HEK293 (cell line): ENCODE data around the gene ABCC3.

ENCODE experiments used
- TF ChIP-seq, protein P1 (sequence below): fragments of 450-650 bp; formaldehyde crosslinking; IDR thresholded peaks from 2 replicates; pipeline ENCODE4 v1.5.1; 2016; ENCODE audit warnings: missing biosample characterization, missing genetic modification characterization
- TF ChIP-seq, protein P2 (sequence below): fragments of 450-650 bp; formaldehyde crosslinking; IDR thresholded peaks from 2 replicates; pipeline ENCODE4 v1.5.1; 2016; ENCODE audit warnings: missing biosample characterization, missing genetic modification characterization

DNA sequence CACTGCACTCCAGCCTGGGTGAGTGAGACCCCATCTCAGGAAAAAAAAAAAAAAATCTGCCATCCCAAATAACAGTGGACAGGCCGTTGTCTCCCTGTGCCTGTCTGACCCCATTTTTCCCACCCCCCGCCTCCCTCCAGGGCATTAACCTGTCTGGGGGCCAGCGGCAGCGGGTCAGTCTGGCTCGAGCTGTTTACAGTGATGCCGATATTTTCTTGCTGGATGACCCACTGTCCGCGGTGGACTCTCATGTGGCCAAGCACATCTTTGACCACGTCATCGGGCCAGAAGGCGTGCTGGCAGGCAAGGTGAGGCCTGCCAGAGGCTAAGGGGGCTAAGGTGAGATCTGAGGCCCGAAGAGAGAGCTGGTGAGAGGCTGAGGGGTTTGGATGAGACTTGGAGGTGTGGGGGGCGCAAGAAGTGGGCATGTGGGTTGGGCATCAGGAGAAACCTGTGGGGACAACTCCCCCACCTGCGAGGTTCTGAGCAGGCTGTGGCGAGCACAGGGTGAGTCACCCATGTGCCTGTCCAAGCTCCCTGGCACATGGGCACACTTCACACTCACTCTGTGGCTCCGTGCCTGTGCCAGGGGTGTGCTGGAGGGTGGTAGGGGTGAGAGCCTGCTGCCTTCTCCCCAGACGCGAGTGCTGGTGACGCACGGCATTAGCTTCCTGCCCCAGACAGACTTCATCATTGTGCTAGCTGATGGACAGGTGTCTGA lies 38.3 kb downstream of the ABCC3 start:
- TF ChIP-seq, protein P1, sequence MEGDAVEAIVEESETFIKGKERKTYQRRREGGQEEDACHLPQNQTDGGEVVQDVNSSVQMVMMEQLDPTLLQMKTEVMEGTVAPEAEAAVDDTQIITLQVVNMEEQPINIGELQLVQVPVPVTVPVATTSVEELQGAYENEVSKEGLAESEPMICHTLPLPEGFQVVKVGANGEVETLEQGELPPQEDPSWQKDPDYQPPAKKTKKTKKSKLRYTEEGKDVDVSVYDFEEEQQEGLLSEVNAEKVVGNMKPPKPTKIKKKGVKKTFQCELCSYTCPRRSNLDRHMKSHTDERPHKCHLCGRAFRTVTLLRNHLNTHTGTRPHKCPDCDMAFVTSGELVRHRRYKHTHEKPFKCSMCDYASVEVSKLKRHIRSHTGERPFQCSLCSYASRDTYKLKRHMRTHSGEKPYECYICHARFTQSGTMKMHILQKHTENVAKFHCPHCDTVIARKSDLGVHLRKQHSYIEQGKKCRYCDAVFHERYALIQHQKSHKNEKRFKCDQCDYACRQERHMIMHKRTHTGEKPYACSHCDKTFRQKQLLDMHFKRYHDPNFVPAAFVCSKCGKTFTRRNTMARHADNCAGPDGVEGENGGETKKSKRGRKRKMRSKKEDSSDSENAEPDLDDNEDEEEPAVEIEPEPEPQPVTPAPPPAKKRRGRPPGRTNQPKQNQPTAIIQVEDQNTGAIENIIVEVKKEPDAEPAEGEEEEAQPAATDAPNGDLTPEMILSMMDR, result no peak
- TF ChIP-seq, protein P2, sequence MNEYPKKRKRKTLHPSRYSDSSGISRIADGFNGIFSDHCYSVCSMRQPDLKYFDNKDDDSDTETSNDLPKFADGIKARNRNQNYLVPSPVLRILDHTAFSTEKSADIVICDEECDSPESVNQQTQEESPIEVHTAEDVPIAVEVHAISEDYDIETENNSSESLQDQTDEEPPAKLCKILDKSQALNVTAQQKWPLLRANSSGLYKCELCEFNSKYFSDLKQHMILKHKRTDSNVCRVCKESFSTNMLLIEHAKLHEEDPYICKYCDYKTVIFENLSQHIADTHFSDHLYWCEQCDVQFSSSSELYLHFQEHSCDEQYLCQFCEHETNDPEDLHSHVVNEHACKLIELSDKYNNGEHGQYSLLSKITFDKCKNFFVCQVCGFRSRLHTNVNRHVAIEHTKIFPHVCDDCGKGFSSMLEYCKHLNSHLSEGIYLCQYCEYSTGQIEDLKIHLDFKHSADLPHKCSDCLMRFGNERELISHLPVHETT (tag by site-specific recombination), result no peak
